Ovary (tissue), 9 donors: ENCODE results near the gene MPHOSPH8. TPM values are rescaled to one million over a fixed set of nuclear protein-coding genes. Genes with fewer than 3 reads are reported as not detected.

ENCODE experiments used
- DNase-seq, 5 donors: peaks; one replicate each; pipeline ENCODE4 v3.0.0-alpha.2; 2019 to 2020
- H3K27ac ChIP-seq, 2 donors: fragments of 200-600 bp; one replicate each; pipeline versions ENCODE4 v1.5.1 to v1.8.0; 2019 to 2022
- H3K27me3 ChIP-seq: fragments of 200-600 bp; one replicate; pipeline ENCODE4 v1.8.0; 2022
- H3K36me3 ChIP-seq: fragments of 200-600 bp; sonication (generic); one replicate; pipeline ENCODE4 v1.5.1; 2019
- H3K4me1 ChIP-seq: one replicate; pipeline ENCODE4 v1.8.1; 2013; ENCODE audit warnings: mild to moderate bottlenecking, moderate library complexity; ENCODE audit not compliant: insufficient read depth
- H3K4me3 ChIP-seq: fragments of 200-600 bp; sonication (generic); one replicate; pipeline ENCODE4 v1.5.1; 2017
- H3K9me3 ChIP-seq, 2 donors: fragments of 200-600 bp in 1 of 2; sonication (generic) in 1 of 2; one replicate each; pipeline versions ENCODE4 v1.5.1 to v1.8.1; 2013 to 2019; ENCODE audit warnings: mild to moderate bottlenecking in 1 of 2, moderate library complexity in 1 of 2
- CTCF ChIP-seq, 3 donors: fragments of 450-650 bp in 2 of 3; fragments of 200-600 bp in 1 of 3; IDR thresholded peaks; one replicate each; pipeline versions ENCODE4 v1.5.1 to v1.8.0; 2016 to 2022; ENCODE audit warnings: antibody characterized with exemption in 3 of 3, mild to moderate bottlenecking in 1 of 3
- EP300 ChIP-seq: sonication (generic); formaldehyde crosslinking; IDR thresholded peaks from one replicate; pipeline ENCODE4 v1.6.1; 2017; ENCODE audit warnings: antibody characterized with exemption
- POLR2A ChIP-seq: fragments of 450-650 bp; IDR thresholded peaks from one replicate; pipeline ENCODE4 v1.6.1; 2017; ENCODE audit warnings: antibody characterized with exemption, mild to moderate bottlenecking, moderate library complexity
- WGBS, 3 donors: extraction: QIAGEN DNeasy Blood & Tissue Kit in 1 of 3; methylation state at CpG; one replicate each; pipeline versions ENCODE4 v1.1.5 to v1.1.7; 2013 to 2017; 5-methylcytosine and 5-hydroxymethylcytosine counted together
- intact Hi-C, 4 donors: fragments of 100-400 bp; cut with DNase I; formaldehyde crosslinking; loops; one replicate each; pipeline versions ENCODE4 v1.11.0 to v1.15.1; 2022 to 2023
- polyA plus RNA-seq, 2 donors: library from polyadenylated mRNA; stranded (reverse); fragments of 200-250 nt in 1 of 2; fragments of 350-450 nt in 1 of 2; fragmentation: Illumina TruSeq in 1 of 2; extraction: RNeasy Lipid Tissue Mini Kit (QIAGEN cat#74804) in 1 of 2; gene quantifications; one replicate each; pipeline ENCODE4 v1.2.3, GENCODE V29; 2013 to 2014
- total RNA-seq, 7 donors: library from RNA; depleted of rRNA in 2 of 7; stranded (reverse); fragments of >200 nt in 2 of 7; fragmentation: NEBNext Ultra II Directional in 3 of 7; extraction: Animal tissue kit (Norgen Biotek cat#: 25700) in 3 of 7; gene quantifications; one replicate each; pipeline versions ENCODE4 v1.1.0 to v1.2.4, GENCODE V29; 2016 to 2023
- donor health status: DM: no; HTN: no; CAD: no; lungs with moderate emphysema.
- donor health status: DM: no; HTN: no; CAD: no.
- donor health status: Bipolar disorder and iron deficiency.
- donor health status: DM: yes; HTN: yes; CAD: no.
- donor health status: DM: no; HTN: no; CAD: no.
- donor health status: DM: yes; HTN: yes; CAD: no.

Gene MPHOSPH8
- total and polyA plus RNA-seq, 9 donors: 32.9 to 58.4 (median 39.2) TPM

DNA sequence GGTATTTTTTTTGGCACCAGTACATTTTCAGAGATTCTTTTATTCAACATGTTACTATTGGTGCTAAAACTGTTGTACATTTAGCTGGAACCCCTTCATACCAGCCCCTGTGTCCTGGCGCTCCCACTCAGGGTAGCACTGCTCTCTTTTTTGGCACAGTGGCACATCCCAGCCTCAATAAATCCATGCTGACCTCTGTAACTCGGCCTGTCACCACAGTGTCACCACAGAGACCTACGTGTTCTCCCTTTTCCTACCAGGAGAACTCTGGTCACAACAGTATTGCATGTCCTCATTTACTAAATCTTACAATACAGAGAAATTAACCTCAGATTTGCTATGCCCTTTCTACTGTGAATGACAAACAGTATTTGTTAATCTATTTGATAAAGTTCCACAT lies 10.2 kb downstream of the MPHOSPH8 start:
- Histone ChIP-seq H3K9me3 (no peaks in the 10 kb centered on the region), H3K4me3 (no peak overlapping the region), H3K36me3 (no peaks in the 10 kb centered on the region), H3K4me1 (peaks cover 4% of the 10 kb centered on the region), H3K27me3 (no peaks in the 10 kb centered on the region), H3K27ac (no peak overlapping the region)
- TF ChIP-seq POLR2A: no peak
- TF ChIP-seq CTCF (IDR thresholded peaks at IDR 0.05): no peak
- no peak for TF ChIP-seq EP300
- intact Hi-C loops: no loop called here
- DNase-seq: no peak
- WGBS, 3 donors: 91 to 98% (median 96%) methylated on average over 3 of the region's 3 CpGs

- intact Hi-C loops: no loop called here
- Histone ChIP-seq H3K4me3 (no peak overlapping the region), H3K27me3 (no peaks in the 10 kb centered on the region), H3K9me3 (no peaks in the 10 kb centered on the region), H3K36me3 (no peaks in the 10 kb centered on the region), H3K27ac (no peak overlapping the region), H3K4me1 (peaks cover 4% of the 10 kb centered on the region)
- no peak for DNase-seq
- TF ChIP-seq CTCF (IDR thresholded peaks at IDR 0.05): no peak
- no peak for TF ChIP-seq POLR2A
- no peak for TF ChIP-seq EP300
- 91 to 97% (median 94%) methylated on average over 2 of the region's 2 CpGs for WGBS, 3 donors
Measured at GRCh38 chr13:19645000-19645399, 11.5 kb downstream of the MPHOSPH8 start.

- no peaks in the 10 kb centered on the region for H3K27me3 ChIP-seq
- H3K4me1 ChIP-seq: peaks cover 4% of the 10 kb centered on the region
- H3K36me3 ChIP-seq: no peaks in the 10 kb centered on the region
- intact Hi-C loops: no loop called here
- TF ChIP-seq EP300 (no peak), POLR2A (no peak), CTCF (IDR thresholded peaks at IDR 0.05) (no peak)
- no peak overlapping the region for H3K27ac ChIP-seq
- no peak overlapping the region for H3K4me3 ChIP-seq
- no peak for DNase-seq
- 80 to 87% (median 85%) methylated on average over 4 of the region's 4 CpGs for WGBS, 3 donors
- H3K9me3 ChIP-seq: no peaks in the 10 kb centered on the region
Measured at GRCh38 chr13:19646063-19646462, 12.6 kb downstream of the MPHOSPH8 start.

- H3K9me3 ChIP-seq: no peaks in the 10 kb centered on the region
- H3K36me3 ChIP-seq: no peaks in the 10 kb centered on the region
Measured at GRCh38 chr13:19650742-19651141, 17.3 kb downstream of the MPHOSPH8 start.

More at GRCh38 chr13:19650742-19651141, 17.3 kb downstream of the MPHOSPH8 start:
- intact Hi-C loops: no loop called here
- TF ChIP-seq CTCF (IDR thresholded peaks at IDR 0.05): no peak
- no peak for TF ChIP-seq EP300
- Histone ChIP-seq H3K27me3 (no peaks in the 10 kb centered on the region), H3K27ac (no peak overlapping the region), H3K4me3 (no peak overlapping the region), H3K4me1 (peaks cover 2% of the 10 kb centered on the region)
- WGBS, 3 donors: 93 to 96% (median 95%) methylated on average over 4 of the region's 4 CpGs
- DNase-seq: no peak
